NCI-H2029 treated with DMSO at 0.1 percent for 48 hours (cell line): ENCODE measurements around the gene NXF1.
A peak's percentile ranks its signal among the peaks of the same experiment; 100 is the strongest.
"Not testable (repeated sequence)": the region's sequence is repeated elsewhere in the genome, so short reads cannot be mapped to it uniquely, and the experiment has no call there.

Experiments used
- DNase-seq: peaks from one replicate; lab custom pipeline; 2025; lab: John Stamatoyannopoulos, UW

Gene NXF1

DNA sequence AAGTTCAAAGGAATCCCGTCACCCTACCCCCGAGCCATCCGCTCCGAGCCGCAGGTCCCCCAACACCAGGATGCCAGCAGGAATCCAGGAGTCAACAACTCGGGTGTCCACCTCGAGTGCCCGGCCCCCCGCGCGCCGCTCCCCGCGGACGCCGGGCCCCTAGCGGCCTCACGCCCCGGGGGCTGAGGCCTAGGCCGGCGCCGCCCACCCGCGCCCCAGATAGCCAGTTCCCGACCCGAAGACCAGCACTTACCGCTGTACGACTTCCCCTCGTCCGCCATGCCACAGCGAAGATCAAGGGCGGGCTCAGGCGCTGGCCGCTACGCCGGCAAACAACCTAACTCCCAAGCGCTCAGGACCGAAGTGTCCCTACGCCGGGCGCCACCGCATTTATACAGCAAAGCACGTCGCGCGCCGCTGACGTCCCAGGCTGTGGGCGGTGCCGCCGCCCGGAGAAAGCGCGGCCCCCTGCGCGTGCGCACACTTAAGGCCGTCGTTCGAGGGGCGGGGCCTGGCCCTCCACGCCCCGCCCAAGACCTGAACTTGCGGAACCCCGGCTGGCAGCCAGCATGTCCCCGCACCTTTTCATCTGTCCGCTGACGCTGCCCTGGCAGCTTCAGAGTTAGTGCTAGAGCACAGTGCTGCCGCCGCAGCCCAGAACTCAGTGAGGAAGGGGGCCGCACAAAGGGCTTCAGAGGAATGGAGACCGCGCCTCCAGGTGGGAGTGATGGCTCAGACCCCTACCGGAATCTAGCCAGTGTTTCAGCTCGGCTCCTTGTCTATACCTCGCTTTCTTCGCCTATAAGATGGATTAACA, at the start of gene NXF1:
TSS of gene NXF1 (minus strand) at position 365 of the 817 bp plus-strand sequence. CDS start at position 281, 84 bp downstream.
- peak; percentile 79 for DNase-seq

DNA sequence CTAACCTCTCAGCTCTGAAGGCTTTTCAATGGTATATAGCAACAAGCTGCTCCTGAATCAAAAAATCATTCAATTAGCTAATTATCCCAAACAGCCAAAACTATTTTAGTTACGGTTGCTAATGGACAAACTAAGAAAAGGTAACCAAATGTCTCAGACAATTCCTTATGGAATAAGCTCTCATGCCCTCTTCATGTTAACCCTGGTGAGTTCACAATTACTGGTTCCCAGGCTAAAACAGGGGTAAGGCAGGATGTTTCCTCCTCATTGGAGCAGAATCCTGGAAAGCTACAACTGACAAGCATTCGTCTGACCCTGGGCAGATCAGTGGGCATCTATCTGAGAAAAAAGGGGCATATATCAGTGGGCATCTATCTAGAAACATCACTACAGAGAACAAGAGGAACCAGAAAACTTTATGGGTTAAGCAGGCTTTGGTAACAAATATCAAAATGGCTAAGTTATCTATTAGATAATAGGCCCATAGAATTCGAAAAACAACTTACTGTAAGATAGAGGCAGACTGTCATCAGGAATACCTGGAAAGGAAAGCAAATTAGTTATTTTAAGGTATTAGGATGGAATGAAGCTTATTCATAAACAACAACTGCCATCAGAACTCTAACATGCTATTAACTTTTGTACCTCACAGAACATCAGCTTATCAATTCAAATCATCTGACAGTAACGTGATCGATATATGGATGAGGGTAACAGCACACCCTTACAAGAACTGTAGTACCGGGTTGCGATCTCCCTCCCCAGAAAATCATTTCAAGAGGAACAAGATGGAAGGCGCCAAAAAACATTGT, 49.0 kb upstream of the NXF1 start:
- DNase-seq, result no peak

DNA sequence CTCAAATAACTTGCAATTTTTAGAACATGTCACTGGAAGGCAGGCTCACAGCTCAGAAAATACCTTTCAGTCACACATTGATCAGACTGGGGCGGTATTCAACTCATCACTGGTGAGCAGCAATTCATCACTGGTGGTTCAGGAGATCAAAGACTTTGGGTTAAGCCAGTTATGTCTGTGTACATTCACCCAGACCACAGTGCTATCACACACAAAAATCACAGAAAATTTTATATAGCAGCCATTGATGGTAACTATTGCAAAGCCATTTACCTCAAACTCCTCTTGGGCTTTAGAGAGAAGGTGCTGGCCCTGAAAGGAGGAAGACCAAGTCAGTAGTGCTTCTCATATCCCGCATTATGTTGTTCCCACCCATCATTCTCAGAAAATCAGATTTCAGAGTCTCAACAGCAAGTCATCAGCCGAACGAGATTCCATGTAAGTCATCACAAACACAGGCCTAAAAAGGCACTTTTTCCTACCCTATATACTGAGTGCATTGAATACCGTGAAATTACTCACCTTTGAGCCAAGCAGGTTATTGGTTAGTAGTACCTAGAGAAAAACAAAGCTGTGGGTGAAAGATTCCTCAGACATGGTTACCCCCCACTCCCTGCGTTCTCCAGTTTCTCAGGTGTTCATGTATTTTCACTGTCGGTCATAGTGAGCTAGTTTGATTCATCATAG, 48.2 kb upstream of the NXF1 start:
- no peak for DNase-seq

DNA sequence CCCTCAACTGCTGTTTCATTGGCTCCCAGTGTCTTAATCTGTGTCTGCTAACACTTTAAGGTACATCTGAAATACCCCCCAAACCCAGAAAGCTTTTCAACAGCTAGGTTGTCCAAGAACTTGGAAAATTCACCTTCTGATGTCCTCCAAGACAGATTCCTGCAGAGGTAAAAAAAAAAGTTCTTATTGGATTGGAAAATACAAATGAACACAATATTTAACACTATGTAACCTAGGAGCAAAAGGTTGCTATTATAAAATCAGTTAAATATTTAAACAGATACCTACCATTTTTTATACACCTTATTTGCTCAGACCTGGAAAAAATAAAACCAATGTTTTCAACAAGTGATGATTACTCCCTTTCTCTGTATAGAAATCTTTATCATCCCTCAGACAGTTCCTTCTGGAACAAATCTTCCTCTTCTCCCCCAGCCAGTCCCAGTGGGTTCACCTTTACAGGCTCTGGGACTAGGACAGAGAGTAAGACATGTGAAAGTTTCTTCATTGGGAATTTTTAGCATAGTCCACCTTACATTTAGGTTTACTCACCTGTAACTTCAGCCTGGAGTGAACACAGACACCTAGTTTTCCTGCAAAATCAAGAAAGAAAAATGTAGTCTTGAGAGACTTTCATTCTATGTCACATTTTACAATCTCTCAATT, 47.4 kb upstream of the NXF1 start:
- DNase-seq, result no peak

DNA sequence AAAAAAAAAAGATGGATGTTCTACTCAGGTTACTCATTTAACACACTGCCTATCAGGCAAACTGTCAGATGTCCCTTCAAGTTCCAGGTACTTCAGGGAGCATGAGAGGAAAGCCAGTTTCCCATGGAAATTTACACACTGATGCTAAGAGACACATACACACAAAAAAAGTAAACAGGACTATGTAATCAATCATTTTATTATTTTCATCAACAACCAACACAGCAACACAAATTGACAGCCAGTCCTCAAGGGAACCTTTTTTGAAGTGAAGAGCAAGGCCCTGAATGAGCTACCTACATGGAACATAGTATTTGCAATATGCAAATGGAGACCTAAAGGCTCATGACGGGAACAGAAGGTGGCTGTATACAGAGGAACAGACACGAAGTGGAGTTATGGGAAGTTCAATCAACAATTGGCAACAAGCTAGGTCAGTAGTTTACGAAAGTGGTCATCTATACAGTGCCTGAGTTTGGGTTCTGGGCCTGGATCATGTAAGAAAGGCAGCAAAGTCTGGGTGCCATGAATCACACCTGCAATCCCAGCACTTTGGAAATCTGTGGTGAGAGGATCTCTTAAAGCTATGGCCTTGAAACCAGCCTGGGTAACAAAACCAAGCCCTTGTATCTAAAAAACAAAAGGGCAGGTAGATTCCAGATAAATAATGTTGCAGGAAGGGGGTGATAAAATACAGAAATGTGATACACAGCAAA, 46.7 kb upstream of the NXF1 start:
- DNase-seq, result no peak

DNA sequence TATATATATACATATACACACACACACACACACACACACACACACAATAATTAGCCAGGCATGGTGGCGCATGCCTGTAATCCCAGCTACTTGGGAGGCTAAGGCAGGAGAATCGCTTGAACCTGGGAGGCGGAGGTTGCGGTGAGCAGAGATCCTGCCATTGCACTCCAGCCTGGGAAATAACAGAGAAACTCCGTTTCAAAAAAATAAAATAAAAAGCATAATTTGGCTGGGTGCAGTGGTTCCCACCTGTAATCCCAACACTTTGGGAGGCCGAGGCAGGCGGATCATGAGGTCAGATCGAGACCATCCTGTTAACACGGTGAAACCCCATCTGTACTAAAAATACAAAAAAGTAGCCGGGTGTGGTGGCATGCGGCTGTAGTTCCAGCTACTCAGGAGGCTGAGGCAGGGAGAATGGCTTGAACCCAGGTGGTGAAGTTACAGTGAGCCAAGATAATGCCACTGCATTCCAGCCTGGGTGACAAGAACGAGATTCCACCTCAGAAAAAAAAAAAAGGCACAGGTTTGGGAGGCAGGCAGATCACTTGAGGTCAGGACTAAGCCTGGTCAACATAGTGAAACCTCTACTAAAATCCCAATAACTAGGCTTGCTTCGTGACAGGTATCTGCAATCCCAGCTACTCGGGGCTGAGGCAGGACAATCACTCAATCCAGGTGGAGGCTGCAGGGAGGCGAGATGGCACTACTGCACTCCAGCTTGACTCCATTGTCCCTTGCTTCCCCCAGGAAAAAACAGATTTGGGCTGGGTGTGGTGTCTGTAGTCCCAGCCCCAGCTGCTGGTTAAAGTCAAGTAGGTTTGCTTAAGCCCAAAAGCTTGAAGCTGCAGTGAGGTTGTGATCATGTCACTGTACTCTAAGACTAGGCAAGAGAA, 45.9 kb upstream of the NXF1 start:
- no peak for DNase-seq

DNA sequence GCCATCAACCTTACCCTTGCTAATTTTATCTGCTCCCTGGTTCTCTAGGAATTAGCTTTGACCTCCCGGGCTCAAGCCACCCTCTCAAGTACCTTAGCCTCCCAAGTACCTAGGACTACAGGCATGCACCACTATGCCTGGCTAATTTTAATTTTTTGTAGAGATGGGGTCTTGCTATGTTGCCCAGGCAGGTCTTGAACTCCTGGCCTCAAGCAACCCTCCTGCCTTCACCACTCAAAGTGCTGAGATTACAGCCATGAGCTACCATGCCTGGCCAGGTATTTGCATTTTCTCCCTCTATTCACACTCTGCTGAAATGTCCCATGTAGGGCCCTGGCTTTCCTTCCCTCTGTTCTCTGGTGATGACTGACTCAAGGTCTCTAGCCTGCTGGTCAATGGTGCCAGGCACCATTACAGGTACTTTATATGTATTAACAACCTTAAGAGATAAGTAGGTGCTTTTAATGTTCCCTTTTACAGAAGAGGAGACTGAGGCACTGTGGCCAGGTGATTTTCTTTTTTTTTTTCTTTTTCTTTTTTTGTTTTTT, 42.6 kb upstream of the NXF1 start:
- DNase-seq, result no peak

DNA sequence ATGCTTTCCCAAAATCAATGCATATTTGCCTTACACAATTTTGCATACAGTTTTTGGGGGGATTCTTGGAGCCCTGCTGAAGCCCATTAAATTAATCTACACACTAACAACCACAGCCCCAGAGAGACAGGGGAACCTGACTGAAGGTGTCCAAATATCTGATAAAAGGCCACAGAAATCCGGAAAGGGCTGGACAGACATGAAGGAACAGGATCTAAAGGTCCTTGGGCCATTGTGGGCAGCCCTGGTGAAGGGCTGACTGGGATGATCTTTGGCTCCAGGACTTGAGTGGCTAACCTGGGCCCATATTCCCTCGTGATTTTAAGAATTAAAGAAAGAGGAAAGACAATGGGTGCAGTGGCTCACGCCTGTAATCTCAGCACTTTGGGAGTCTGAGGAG, 40.9 kb upstream of the NXF1 start:
- no peak for DNase-seq

DNA sequence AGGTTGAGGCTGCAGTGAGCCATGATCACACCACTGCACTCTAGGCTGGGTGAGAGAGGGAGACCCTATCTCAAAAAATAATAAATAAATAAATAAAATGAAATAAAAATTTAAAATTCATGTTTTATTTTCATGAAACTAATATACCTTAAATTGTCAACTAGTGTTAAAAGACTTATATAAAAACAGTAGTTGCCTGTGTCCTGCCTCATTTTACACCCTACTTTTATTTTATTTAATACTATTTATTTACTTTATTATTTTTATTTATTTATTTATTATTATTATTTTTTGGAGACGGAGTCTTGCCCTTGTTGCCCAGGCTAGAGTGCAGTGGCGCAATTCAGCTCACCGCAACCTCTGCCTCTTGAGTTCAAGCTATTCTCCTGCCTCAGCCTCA, 38.9 kb upstream of the NXF1 start:
- no peak for DNase-seq

DNA sequence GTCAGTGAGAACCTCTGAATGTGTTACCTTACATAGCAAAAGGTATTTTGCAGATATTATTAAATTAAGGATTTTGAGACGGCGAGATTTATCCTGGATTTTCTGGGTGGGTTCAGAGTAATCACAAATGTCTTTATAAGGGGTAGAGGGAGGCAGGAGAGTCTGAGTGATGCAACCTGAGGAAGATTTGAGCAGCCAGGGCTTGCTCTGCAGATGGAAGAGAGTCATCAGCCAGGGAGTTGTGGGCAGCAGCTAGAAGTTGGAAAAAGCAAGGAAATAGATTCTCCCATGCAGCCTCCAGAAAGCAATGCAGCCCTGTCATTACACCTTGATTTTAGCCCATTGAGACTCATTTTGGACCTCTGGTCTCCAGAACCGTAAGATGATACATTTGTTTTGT, 38.2 kb upstream of the NXF1 start:
- DNase-seq, result no peak

DNA sequence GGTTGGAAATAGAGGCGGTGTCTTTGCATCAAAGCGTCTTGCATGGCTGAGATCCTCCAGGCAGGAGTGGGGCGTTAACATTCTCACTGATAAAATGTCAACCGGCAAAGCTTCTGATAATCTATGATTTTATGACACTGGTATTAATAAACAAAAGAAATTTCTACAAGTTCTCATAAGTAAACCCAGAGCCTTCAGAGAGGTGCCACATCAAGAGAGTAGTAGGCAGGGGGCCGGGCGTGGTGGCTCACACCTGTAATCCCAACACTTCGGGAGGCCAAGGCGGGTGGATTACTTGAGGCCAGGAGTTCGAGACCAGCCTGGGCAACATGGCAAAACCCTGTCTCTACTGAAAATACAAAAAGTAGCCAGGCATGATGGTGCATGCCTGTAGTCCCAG, 37.7 kb upstream of the NXF1 start:
- DNase-seq, result not testable (repeated sequence)

DNA sequence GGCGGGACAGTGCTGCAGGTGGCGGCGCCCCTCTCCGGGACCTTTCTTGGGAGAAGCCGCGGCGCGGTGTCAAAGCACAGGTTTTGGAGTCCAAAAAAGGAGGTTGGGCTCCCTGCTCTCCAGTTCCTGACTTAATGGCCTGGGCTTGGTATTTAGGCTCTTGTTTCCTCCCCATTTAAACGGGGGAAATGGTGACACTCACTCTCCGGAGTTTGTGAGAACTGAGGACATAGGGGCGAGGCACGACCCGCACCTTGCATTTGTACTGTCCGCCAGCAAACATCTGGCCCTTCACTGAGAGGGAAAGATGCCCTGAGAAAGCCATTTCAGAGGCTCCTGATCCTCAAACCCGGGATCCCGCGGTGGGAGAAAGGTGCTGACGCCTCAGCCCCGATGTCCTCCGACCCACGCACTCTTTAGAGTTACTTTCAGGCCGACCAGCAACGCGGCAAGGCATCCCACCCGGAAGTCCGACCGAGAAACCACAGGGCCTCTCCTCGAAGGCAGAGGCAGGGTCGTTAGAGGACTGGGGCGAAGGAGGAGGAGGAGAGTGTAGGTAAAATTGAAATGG, 37.0 kb upstream of the NXF1 start:
- no peak for DNase-seq

DNA sequence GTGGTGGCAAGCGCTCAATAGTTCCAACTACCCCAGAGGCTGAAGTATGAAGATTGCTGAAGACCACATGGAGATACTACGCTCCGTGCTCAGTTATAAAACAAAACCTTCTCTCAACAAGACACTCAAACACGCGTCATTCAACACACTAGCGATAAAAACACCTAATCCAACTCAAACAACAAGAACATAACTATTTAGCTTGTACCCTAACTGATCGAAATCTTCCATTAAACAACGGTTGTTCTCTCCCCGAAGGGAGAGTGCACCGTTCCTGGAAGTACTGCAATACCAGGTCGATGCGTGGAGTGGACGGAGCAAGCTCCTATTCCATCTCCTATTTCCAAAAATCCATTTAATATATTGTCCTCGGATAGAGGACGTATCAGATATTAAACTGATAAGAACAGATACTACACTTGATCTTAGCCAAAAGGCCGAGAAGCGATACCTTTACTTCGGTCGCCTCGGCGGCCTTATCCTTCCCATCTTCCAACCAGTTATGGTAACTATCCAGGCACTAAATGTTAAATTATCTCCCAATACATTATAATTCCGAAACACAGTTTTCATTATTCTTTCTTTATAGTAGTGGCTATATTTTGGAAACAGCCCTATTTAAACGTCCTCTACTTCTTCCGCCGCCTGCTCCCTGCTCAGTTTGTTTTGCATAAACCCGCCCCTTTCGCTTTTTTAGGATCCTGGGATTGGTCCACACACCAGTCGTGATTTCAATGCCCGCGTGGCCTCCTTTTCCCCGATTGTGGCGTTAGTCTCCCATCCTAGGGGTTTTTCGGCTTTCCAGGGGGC, 36.3 kb upstream of the NXF1 start:
- DNase-seq, result peak; percentile 96

DNA sequence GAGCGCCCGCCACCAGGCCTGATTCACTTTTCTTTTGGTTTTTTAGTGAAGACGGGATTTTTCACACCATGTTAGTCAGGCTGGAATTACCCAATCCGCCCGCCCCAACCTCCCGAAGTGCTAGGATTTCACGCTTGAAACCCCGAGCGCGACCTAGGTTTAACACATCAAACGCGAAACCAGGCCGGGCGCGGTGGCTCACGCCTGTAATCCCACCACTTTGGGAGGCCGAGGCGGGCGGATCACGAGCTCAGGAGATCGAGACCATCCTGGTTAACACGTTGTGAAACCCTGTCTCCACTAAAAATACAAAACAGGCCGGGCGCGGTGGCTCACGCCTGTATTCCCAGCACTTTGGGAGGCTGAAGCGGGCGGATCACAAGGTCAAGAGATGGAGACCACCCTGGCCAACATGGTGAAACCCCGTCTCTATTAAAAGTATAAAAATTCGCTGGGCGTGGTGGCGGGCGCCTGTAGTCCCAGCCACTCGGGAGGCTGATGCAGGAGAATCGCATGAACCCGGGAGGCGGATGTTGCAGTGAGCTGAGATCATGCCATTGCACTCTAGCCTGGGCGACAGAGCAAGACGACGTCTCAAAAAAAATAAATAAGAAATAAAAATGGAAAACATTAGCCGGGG, 35.6 kb upstream of the NXF1 start:
- peak; percentile 65 for DNase-seq

DNA sequence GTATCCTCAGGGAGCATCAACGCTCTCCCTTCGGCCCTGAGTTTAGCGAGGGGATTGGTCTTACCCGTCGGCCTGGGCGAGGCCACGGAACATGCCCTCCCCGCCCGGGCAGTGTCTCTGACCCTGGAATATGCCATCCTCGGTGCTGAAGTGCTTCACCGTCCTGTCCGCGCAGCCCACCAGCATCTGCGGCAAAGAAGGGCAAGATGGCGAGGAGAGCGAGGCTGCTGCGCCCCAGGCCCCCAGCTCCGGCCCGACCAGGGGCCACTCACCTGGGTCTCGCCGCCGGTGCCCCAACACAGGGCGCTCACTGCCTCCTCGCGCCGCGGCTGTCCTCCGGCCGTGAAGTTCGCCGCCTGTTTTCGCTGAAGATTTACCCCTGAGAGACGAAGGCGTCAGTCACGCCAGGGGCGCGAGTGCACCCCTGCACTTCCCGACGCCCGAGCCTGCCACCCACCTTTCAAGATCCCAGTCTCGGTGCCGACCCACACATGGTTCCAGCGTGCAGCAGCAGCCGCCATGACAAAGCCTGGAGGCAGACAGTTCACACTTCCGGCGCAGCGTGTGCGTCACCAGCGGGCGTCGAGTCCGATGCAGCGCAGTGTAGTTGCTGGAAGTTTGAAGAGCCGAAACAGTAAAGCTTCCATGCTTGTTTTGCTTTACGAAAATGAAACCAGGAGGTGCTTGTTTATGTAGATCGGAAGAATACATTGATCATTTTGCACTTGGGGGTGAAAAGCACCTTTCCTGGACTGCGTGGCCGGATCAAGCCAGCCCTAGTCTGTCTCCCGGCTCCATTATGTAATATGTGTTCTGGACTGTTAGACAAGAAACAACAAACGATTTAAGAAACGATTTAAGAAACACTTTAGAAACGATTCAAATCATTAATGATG, 34.1 kb upstream of the NXF1 start, which contains the start of gene WDR74:
TSS of gene WDR74 (minus strand) at position 541 of the 896 bp plus-strand sequence. CDS start at position 521, 20 bp downstream.
- DNase-seq, result peak; percentile 78

DNA sequence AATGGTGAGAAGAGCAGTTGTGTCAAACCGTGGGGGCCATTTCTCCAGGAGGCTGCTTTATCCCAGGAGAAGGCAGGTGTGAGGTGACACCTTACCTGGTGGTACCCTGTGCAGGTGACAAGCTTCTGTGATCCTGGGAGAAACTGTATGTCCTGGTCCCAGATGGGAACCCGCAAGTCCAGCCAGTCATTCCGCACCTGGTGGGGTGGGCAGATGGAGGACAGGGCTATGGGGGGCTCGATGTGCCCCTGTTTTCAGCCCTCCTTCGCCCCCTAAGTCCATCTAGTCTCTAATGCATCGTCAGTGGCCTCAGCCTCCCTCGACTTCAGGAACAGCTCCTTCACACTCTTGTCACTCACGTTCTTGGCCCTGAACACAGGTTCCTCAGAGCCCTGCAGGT, 30.1 kb upstream of the NXF1 start:
- no peak for DNase-seq
